ENCODE data around the gene C12orf43.

Gene C12orf43

DNA sequence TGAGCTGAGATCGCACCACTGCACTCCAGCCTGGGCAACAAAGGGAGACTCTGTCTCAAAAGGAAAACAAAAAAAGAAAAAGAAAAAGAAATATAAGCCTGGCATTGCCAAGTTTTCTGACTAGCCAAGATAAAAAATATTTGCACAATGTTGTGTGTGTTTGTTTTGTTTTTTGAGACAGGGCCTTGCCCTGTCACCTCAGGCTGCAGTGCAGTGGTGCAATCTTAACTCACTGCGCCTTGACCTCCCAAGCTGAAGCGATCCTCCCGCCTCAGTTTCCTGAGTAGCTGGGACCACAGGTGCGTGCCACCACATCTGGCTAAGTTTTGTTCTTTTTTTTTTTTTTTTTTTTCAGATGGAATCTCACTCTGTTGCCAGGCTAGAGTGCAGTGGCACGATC is 5.5 kb upstream of the C12orf43 start:
- Histone ChIP-seq H2BK15ac (ENCODE audit: low read length) (no peak overlapping the region), H3K4me2 (ENCODE audit: insufficient read depth, low read length, poor library complexity, severe bottlenecking) (no peak overlapping the region)
- no CpG with 5 or more reads among the region's 6 CpGs for WGBS, 2 donors (ENCODE audit: extremely low coverage in 2 of 2, insufficient read length in 2 of 2, insufficient replicate concordance in 1 of 2)

DNA sequence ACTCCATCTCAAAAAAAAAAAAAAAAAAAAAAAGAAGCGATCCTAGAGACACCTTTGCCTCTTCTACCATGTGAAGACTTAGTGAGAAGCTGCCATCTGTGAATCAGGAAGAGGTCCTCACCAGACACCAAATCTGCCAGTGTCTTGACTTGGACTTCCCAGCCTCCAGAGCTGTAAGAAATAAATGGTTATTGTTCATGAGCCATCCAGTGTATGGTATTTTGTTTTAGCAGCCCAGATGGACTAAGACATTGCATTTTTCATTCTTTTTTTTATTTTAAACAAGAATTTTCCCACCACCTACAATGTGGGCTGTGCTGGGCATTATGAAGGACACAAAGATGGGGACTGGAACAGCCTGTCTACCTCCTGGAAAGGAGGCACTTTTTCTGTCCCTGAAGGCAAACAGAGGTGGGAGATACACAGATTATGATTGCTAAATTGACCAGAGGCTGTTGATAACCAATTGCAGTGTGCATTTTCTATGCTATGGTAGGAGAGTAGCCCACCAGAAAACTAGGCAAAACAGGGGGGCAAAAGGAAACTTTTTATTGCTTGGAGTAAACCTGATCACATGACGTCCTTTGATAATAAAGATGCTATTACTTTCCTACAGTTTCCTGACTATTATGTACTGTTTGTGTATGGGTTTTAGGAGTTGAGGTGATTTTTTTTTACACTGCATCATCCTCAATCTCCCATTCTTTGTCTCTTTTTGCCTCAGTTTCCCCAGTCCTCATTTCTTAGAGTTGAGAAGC is 2.8 kb upstream of the C12orf43 start:
- H3K4me2 ChIP-seq (ENCODE audit: insufficient read depth, low read length, poor library complexity, severe bottlenecking), result no peak overlapping the region
- no peak overlapping the region for H3K23ac ChIP-seq (ENCODE audit: low read depth, low read length, poor library complexity)
- H3K4ac ChIP-seq (ENCODE audit: low read length), result no peak overlapping the region
- peaks cover 0 to 6% (median 0%) of the 10 kb centered on the region in 3 experiments for H3K27me3 ChIP-seq (ENCODE audit: control insufficient read depth in 3 of 3, insufficient read depth in 3 of 3, low read depth in 1 of 3, low read length in 3 of 3)
- peaks cover 2% of the 10 kb centered on the region in 2 donors for H3K4me1 ChIP-seq (ENCODE audit: control insufficient read depth in 2 of 2, insufficient read depth in 1 of 2, low read depth in 1 of 2, low read length in 2 of 2)
- H2AK5ac ChIP-seq (ENCODE audit: low read depth, low read length), result no peak overlapping the region
- no peak overlapping the region for H4K91ac ChIP-seq (ENCODE audit: low read depth, low read length, poor library complexity)
- no peak overlapping the region for H2BK5ac ChIP-seq (ENCODE audit: low read length)
- no peaks in the 10 kb centered on the region for H3K9me3 ChIP-seq (replicated peaks in 1 of 2; ENCODE audit: control insufficient read depth in 2 of 2, insufficient read depth in 1 of 2, low read depth in 1 of 2, low read length in 2 of 2)
- no peak overlapping the region for H2BK15ac ChIP-seq (ENCODE audit: low read length)
- no peaks in the 10 kb centered on the region for H3K79me1 ChIP-seq (ENCODE audit: low read depth, low read length)
- H2AFZ ChIP-seq (ENCODE audit: low read length), result no peak overlapping the region
- H3K27ac ChIP-seq (replicated peaks; ENCODE audit: low read length), result no peak overlapping the region
- no peak overlapping the region for H2BK12ac ChIP-seq (ENCODE audit: low read length)
- H3K9ac ChIP-seq (ENCODE audit: low read depth, low read length, poor library complexity), result no peak overlapping the region
- H3K14ac ChIP-seq (ENCODE audit: low read length), result no peak overlapping the region
- DNase-seq (ENCODE audit: low spot score), result no peak
- H3K36me3 ChIP-seq (replicated peaks in 1 of 2; ENCODE audit: control insufficient read depth in 2 of 2, insufficient read depth in 2 of 2, low read length in 2 of 2), result no peaks in the 10 kb centered on the region
- no peak overlapping the region for H3K4me3 ChIP-seq (ENCODE audit: low read length in 2 of 2)
- H2BK120ac ChIP-seq (ENCODE audit: low read depth, low read length), result no peak overlapping the region
- WGBS, 2 donors (ENCODE audit: extremely low coverage in 2 of 2, insufficient read length in 2 of 2, insufficient replicate concordance in 1 of 2), result no CpG with 5 or more reads among the region's 2 CpGs
- H3K18ac ChIP-seq (ENCODE audit: low read length), result no peak overlapping the region
- no peak overlapping the region for H4K8ac ChIP-seq (ENCODE audit: low read depth, low read length)

More for the DNA sequence above, 5.5 kb upstream of the C12orf43 start:
- Histone ChIP-seq H2BK12ac (ENCODE audit: low read length) (no peak overlapping the region), H3K4me3 (ENCODE audit: low read length in 2 of 2) (no peak overlapping the region), H3K14ac (ENCODE audit: low read length) (no peak overlapping the region), H2BK5ac (ENCODE audit: low read length) (no peak overlapping the region), H3K79me1 (ENCODE audit: low read depth, low read length) (no peaks in the 10 kb centered on the region), H3K23ac (ENCODE audit: low read depth, low read length, poor library complexity) (no peak overlapping the region), H3K4ac (ENCODE audit: low read length) (no peak overlapping the region), H3K9me3 (replicated peaks in 1 of 2; ENCODE audit: control insufficient read depth in 2 of 2, insufficient read depth in 1 of 2, low read depth in 1 of 2, low read length in 2 of 2) (no peaks in the 10 kb centered on the region), H3K4me1 (ENCODE audit: control insufficient read depth in 2 of 2, insufficient read depth in 1 of 2, low read depth in 1 of 2, low read length in 2 of 2) (no peaks in the 10 kb centered on the region), H4K8ac (ENCODE audit: low read depth, low read length) (no peak overlapping the region), H3K9ac (ENCODE audit: low read depth, low read length, poor library complexity) (no peak overlapping the region), H3K27ac (replicated peaks; ENCODE audit: low read length) (no peak overlapping the region), H3K18ac (ENCODE audit: low read length) (no peak overlapping the region), H2AK5ac (ENCODE audit: low read depth, low read length) (no peak overlapping the region), H3K36me3 (replicated peaks in 1 of 2; ENCODE audit: control insufficient read depth in 2 of 2, insufficient read depth in 2 of 2, low read length in 2 of 2) (no peaks in the 10 kb centered on the region), H4K91ac (ENCODE audit: low read depth, low read length, poor library complexity) (no peak overlapping the region), H2BK120ac (ENCODE audit: low read depth, low read length) (no peak overlapping the region), H3K27me3 (ENCODE audit: control insufficient read depth in 3 of 3, insufficient read depth in 3 of 3, low read depth in 1 of 3, low read length in 3 of 3) (peaks cover 0 to 6% (median 0%) of the 10 kb centered on the region in 3 experiments), H2AFZ (ENCODE audit: low read length) (no peak overlapping the region)
- no peak for DNase-seq (ENCODE audit: low spot score)

DNA sequence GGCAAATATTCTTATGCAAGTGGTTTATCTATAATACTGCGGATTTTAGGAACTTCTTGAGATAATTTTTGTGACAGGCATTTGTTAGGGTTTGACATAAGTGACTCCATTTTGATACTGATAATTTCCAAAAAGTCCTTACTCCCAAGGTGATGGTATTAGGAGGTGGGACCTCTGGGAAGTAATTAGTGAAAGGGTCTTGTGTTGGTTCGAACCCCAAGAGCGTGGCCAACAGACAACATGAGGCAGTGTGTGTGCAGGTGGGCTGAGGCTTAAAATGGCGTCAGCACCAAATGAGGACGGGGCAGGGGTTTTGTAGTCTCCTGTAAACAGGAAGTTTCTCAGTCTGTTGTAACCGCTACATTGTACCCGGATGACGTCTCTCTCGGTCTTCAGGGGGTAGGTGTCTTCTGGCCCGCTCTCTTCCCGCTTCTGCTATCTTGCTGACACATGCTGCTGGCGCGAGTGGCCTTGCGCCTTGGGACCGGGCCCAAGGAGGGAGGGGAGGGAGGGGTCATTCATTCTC is 1.7 kb upstream of the C12orf43 start:
- Histone ChIP-seq H3K9me3 (replicated peaks in 1 of 2; ENCODE audit: control insufficient read depth in 2 of 2, insufficient read depth in 1 of 2, low read depth in 1 of 2, low read length in 2 of 2) (no peaks in the 10 kb centered on the region), H3K27me3 (ENCODE audit: control insufficient read depth in 3 of 3, insufficient read depth in 3 of 3, low read depth in 1 of 3, low read length in 3 of 3) (peaks cover 0 to 6% (median 0%) of the 10 kb centered on the region in 3 experiments), H2BK12ac (ENCODE audit: low read length) (no peak overlapping the region), H2BK120ac (ENCODE audit: low read depth, low read length) (no peak overlapping the region), H3K79me1 (ENCODE audit: low read depth, low read length) (no peaks in the 10 kb centered on the region), H3K14ac (ENCODE audit: low read length) (no peak overlapping the region), H4K8ac (ENCODE audit: low read depth, low read length) (no peak overlapping the region), H3K4me3 (ENCODE audit: low read length in 2 of 2) (no peak overlapping the region), H3K4me2 (ENCODE audit: insufficient read depth, low read length, poor library complexity, severe bottlenecking) (no peak overlapping the region), H2BK5ac (ENCODE audit: low read length) (no peak overlapping the region), H3K18ac (ENCODE audit: low read length) (no peak overlapping the region), H4K91ac (ENCODE audit: low read depth, low read length, poor library complexity) (no peak overlapping the region), H2AK5ac (ENCODE audit: low read depth, low read length) (peak overlapping the region; percentile 74), H3K4ac (ENCODE audit: low read length) (no peak overlapping the region), H2BK15ac (ENCODE audit: low read length) (no peak overlapping the region), H3K36me3 (replicated peaks in 1 of 2; ENCODE audit: control insufficient read depth in 2 of 2, insufficient read depth in 2 of 2, low read length in 2 of 2) (peaks cover 1 to 8% of the 10 kb centered on the region in 2 donors), H3K9ac (ENCODE audit: low read depth, low read length, poor library complexity) (no peak overlapping the region), H3K4me1 (ENCODE audit: control insufficient read depth in 2 of 2, insufficient read depth in 1 of 2, low read depth in 1 of 2, low read length in 2 of 2) (peaks cover 2% of the 10 kb centered on the region in 2 donors), H3K27ac (replicated peaks; ENCODE audit: low read length) (no peak overlapping the region), H3K23ac (ENCODE audit: low read depth, low read length, poor library complexity) (no peak overlapping the region), H2AFZ (ENCODE audit: low read length) (peak overlapping the region; percentile 23)
- no CpG with 5 or more reads among the region's 15 CpGs for WGBS, 2 donors (ENCODE audit: extremely low coverage in 2 of 2, insufficient read length in 2 of 2, insufficient replicate concordance in 1 of 2)
- no peak for DNase-seq (ENCODE audit: low spot score)

DNA sequence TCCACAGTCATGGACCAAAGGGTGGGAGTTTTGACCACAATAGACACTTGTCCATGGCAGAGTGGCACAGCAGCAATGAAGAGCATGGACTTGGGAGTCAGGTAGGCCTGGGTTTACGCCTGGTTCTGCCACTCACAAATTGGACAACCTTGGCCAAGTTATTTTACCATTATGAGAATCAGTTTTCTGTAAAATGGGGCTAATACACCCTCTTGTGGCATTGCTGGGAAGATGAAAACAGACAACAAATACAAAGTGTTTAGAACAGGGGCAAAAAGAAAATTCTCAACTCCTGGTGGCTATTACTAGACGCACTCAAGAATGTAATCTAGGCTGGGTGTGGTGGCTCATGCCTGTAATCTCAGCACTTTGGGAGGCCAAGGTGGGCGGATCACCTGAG is 2.6 kb downstream of the C12orf43 start:
- Histone ChIP-seq H2AK5ac (ENCODE audit: low read depth, low read length) (no peak overlapping the region), H3K4ac (ENCODE audit: low read length) (no peak overlapping the region), H3K4me3 (ENCODE audit: low read length in 2 of 2) (no peak overlapping the region), H3K27ac (replicated peaks; ENCODE audit: low read length) (no peak overlapping the region), H2BK120ac (ENCODE audit: low read depth, low read length) (no peak overlapping the region), H2BK5ac (ENCODE audit: low read length) (no peak overlapping the region), H3K36me3 (replicated peaks in 1 of 2; ENCODE audit: control insufficient read depth in 2 of 2, insufficient read depth in 2 of 2, low read length in 2 of 2) (peaks cover 16 to 44% of the 10 kb centered on the region in 2 donors), H2BK12ac (ENCODE audit: low read length) (no peak overlapping the region), H3K4me1 (ENCODE audit: control insufficient read depth in 2 of 2, insufficient read depth in 1 of 2, low read depth in 1 of 2, low read length in 2 of 2) (peaks cover 2% of the 10 kb centered on the region in 2 donors), H4K8ac (ENCODE audit: low read depth, low read length) (no peak overlapping the region), H3K23ac (ENCODE audit: low read depth, low read length, poor library complexity) (no peak overlapping the region), H4K91ac (ENCODE audit: low read depth, low read length, poor library complexity) (no peak overlapping the region), H3K27me3 (ENCODE audit: control insufficient read depth in 3 of 3, insufficient read depth in 3 of 3, low read depth in 1 of 3, low read length in 3 of 3) (peaks cover 0 to 2% (median 0%) of the 10 kb centered on the region in 3 experiments), H3K9ac (ENCODE audit: low read depth, low read length, poor library complexity) (no peak overlapping the region), H2AFZ (ENCODE audit: low read length) (no peak overlapping the region), H3K9me3 (replicated peaks in 1 of 2; ENCODE audit: control insufficient read depth in 2 of 2, insufficient read depth in 1 of 2, low read depth in 1 of 2, low read length in 2 of 2) (no peaks in the 10 kb centered on the region), H3K14ac (ENCODE audit: low read length) (no peak overlapping the region), H3K4me2 (ENCODE audit: insufficient read depth, low read length, poor library complexity, severe bottlenecking) (no peak overlapping the region), H2BK15ac (ENCODE audit: low read length) (no peak overlapping the region), H3K79me1 (ENCODE audit: low read depth, low read length) (no peaks in the 10 kb centered on the region), H3K18ac (ENCODE audit: low read length) (no peak overlapping the region)
- DNase-seq (ENCODE audit: low spot score), result no peak
- no CpG with 5 or more reads among the region's 3 CpGs for WGBS, 2 donors (ENCODE audit: extremely low coverage in 2 of 2, insufficient read length in 2 of 2, insufficient replicate concordance in 1 of 2)
